ENCODE results near the gene PWWP2A. TPM values are rescaled to one million over a fixed set of nuclear protein-coding genes. Genes with fewer than 3 reads are reported as not detected.

Gene PWWP2A
- polyA plus RNA-seq, 3 donors, result 28.2 to 30.8 (median 30.3) TPM

Other genes with a start within 250 kb of the PWWP2A start
- gene ADRA1B, start 203.0 kb downstream of the PWWP2A start, polyA plus RNA-seq (ENCODE audit: insufficient read length in 3 of 3), result 1 to 10 TPM; 3.5 to 3.6 (median 3.5) TPM
- 10 to 100 TPM; 54.8 to 62.1 (median 57.2) TPM for gene TTC1, start 110.3 kb downstream of the PWWP2A start, polyA plus RNA-seq (ENCODE audit: insufficient read length in 3 of 3)
- under 1 TPM in 2 of 3 donors, not detected in 1; 0.19 to 0.40 TPM for gene FABP6, start 110.1 kb upstream of the PWWP2A start, polyA plus RNA-seq (ENCODE audit: insufficient read length in 3 of 3)
- gene CCNJL, start 193.1 kb upstream of the PWWP2A start, polyA plus RNA-seq (ENCODE audit: insufficient read length in 3 of 3), result 1 to 10 TPM; 8.0 to 9.1 (median 8.5) TPM

All from renal pelvis (tissue), 3 donors.